ENCODE measurements around the gene TMEM220. TPM values are rescaled to one million over a fixed set of nuclear protein-coding genes. Genes with fewer than 3 reads are reported as not detected.
A peak's percentile ranks its signal among the peaks of the same experiment; 100 is the strongest.
"Not testable (repeated sequence)": the region's sequence is repeated elsewhere in the genome, so short reads cannot be mapped to it uniquely, and the experiment has no call there.

Gene TMEM220
- total RNA-seq, 1 experiment from 2014 or later = 0.32 TPM

- DNase-seq (ENCODE audit: low read depth) = no peak
These were observed 1.4 kb downstream of the TMEM220 start for GRCh38 chr17:10728331-10728892.

- peak; percentile 26 for DNase-seq (ENCODE audit: low read depth)
These were observed 2.6 kb downstream of the TMEM220 start for GRCh38 chr17:10727192-10727591.

- DNase-seq (ENCODE audit: low read depth) = no peak
These were observed 3.6 kb downstream of the TMEM220 start for GRCh38 chr17:10726196-10726595.

GRCh38 chr17:10725262-10725661 is 4.6 kb downstream of the TMEM220 start:
- DNase-seq (ENCODE audit: low read depth) = no peak

- no peak for DNase-seq (ENCODE audit: low read depth)
These were observed 5.2 kb downstream of the TMEM220 start for GRCh38 chr17:10724546-10725195.

GRCh38 chr17:10718547-10718946 is 11.3 kb downstream of the TMEM220 start:
- no peak for DNase-seq (ENCODE audit: low read depth)

DNA sequence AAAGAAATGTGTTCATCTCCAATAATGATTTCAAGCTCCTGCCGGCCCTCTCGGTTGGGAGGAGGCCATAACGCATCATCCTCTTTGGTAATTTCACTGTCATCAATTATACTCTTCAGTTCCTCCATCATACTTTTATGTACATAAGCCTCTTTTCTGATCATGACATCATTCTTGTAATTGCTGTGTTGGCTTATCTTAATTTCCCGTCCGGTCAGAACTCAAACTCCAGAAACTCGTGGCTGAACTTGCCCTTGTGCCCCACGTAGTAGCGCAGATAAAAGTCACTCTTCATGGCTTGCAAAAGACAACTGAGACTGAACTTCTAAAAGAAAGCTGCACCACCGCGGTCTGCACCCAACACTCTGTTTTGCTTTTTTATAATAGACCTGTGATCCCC is 13.6 kb downstream of the TMEM220 start:
- DNase-seq (ENCODE audit: low read depth) = no peak

DNA sequence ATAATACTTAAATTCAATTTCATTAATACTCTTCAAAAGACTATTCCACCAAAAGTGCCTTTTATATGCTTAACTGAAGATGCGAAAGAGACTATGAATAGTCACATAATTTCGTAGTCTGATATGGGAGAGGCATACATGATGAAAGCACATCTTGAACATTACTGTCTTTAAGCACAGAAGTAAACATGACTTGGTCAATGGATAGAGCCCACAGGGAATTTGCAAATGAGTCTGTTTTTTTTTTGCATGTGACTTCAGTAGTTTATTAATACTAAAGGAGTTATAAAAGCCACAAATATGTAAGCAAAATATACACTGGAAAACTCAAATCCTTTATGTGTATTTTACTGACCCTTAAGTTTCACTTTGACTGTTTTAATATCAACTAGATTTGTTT is 16.5 kb downstream of the TMEM220 start:
- DNase-seq (ENCODE audit: low read depth) = no peak

GRCh38 chr17:10705727-10706126 is 24.1 kb downstream of the TMEM220 start:
- no peak for DNase-seq (ENCODE audit: low read depth)

DNA sequence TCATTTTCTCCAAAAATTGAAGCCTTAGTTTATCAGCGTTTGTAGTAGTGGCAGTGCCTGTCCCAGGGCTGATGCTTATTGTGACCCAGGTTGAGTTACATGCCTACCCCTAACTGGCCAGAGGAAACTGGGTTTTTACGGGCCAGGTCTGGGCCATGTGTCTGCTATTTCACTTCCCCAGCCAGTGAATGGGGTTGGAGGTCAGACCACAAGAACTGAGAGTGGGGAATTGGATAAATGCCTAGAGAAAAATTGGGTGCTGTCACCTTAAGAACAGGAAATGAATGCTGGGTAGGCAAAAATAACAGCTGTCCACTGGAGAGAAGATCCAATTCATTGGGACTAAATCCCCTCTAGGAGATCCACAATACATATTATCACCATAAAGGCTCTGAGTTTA is 27.2 kb downstream of the TMEM220 start:
- peak; percentile 43 for DNase-seq (ENCODE audit: low read depth)

DNA sequence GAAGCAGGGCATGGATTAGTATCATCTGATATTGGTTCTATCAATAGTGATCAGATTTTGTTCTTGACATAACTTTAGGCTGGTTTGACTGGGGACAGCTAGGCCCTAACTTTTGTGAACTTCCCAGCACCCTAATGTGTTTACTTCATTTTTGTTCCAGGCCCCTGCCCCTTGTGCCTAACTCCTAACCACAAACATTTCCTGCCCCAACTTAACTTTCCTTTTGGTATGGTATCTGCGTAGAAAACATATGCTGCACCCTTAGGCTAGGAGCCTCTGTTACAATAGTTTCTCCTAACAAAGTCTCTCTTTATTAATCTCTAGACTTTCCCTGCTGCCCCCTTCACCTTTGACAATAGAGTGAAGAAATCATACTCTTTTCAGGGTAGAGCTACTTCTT is 30.0 kb downstream of the TMEM220 start:
- DNase-seq (ENCODE audit: low read depth) = no peak

DNA sequence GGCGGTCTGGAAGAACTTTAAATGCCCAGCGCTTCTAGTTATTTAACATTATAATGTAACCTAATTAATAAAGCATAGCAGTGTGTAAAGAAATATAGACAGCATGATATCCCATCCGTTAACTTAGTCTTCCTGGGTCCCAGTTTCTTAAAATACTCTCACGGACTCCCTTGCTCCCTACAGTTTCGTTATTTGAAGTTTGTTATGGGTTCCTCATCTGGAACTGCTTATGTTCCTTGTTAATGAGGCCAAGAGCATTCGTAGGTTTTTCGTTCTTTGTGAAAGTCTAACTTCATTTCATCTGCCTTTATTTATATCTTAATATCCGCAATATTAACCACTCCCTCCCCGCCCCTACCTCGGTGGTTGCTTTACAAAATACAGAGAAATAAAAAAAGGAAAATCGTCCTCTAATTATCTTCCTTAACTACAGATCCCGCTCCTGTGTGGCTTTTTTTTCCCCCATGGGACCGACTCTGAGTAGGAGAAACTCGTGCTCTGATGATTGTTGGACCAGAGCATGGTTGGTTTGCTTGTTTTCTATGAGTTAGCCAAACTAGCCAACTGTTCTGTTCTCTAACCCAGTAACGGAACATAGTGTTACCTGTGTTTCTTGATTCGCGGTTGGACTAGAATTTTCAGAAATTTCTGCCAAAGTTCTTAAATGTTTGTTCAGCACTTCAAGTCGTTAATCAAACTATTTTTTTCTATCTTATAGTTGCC is 31.6 kb downstream of the TMEM220 start:
- DNase-seq (ENCODE audit: low read depth) = peak; percentile 7

- DNase-seq (ENCODE audit: low read depth) = peak; percentile 92
These were observed 32.4 kb downstream of the TMEM220 start, which contains the start of the genes ADPRM and SCO1 for GRCh38 chr17:10697092-10698081. Gene ADPRM, plus strand, starts transcription at chr17:10697594. Its CDS starts 7,333 bp downstream, at chr17:10704927. Gene SCO1, minus strand, starts transcription at chr17:10697533. Its CDS starts 26 bp downstream, at chr17:10697507.

DNA sequence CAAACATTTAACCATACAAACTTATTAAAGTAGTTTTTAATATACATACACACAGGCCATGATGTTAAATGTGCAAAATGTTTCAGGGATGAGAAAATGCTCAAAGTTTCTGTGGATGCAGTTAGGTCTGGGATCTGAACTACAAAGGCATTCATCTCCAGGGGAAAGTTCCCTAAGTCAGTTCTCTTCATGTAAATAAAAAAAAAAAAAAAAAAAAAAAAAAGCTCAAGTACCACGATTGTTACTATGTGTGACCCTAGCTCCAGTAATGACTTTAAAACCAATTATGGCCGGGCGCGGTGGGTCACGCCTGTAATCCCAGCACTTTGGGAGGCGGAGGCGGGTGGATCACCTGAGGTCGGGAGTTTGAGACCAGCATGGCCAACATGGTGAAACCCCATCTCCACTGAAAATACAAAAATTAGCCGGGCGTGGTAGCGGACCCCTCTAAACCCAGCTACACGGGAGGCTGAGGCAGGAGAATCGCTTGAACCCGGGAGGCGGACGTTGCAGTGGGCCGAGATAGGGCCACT is 33.9 kb downstream of the TMEM220 start:
- not testable (repeated sequence) for DNase-seq (ENCODE audit: low read depth)

DNA sequence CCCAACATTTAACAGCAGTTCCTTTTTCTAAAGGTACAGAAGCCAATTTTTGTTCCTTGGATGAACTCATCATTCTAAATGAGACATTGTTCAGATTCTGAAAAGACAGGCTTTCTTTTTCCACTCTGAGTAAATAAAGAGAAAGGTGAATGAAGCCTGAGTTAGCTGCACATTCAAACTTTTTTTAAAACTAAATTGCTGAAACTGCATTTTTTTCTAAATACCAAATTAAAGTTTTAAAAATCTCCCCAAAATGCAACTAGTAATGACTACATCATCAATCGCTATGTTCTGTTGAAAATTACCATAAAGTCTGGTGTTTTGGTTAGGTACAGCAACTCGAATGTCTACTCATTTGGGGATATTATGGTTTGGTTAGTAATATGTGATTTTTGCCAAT is 42.3 kb downstream of the TMEM220 start:
- DNase-seq (ENCODE audit: low read depth) = no peak

DNA sequence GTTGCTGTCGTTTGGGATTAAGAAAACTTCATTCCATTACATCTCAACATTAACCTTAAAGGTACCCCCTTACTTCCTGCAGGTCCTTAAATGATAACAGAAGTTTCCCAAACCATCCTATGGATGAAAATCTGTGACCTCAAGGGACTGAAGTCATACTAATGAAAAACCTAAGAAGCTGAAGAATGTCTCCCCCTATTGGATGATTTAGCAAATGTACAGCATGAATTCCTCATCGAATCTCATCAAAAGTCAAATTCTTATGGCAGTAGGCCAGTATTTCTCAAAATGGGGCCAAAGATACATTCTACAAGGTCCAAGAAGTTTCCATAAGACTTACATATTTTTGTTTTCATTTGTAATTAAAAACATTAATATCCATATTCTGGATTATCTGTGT is 46.0 kb downstream of the TMEM220 start:
- DNase-seq (ENCODE audit: low read depth) = peak; percentile 36

DNA sequence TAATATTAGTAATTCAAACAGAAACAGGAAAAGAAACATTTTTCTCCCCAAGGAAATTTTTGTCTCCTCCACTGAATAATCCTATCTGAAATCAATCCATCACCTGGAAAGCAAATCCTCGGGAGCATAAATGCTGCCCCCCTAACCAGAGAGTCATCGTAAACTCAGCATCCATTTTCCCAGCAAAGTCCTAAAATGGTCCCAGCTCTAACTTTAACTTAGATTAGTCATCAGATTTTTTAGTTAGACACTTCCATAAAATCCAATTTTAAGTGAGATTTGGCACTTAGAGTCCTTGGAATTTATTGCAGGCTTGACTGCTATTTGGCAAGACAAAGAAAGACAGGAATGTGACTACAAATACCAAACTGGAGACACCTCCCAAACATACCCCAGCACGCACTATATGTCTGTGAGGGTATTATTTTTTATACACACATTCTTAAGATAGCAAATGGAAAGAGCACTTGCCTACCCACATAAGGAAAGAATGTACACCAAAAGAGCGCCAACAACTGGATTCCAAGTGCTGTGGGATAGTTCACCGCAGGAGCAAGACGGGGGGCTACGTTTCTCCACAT is 47.9 kb downstream of the TMEM220 start:
- peak; percentile 29 for DNase-seq (ENCODE audit: low read depth)

DNA sequence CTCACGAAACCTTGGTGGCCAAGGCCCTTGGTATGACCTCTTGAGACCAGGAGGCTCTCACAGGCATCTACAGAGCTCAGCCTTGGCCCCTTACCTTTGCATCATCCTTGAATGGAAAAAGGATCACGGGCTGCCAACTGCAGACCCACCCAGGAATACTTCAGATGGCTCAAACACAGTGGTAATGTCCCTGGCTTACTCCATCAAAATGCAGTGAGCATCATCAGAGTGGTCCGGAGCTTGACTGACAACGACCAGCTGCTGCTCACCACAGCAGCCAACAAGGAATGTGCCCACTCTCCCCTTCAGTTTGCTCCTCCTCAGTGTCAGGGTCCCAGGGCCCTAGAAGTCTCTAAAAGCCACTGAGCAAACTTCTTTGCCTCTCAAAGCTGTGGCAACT is 55.1 kb downstream of the TMEM220 start:
- DNase-seq (ENCODE audit: low read depth) = no peak

- DNase-seq (ENCODE audit: low read depth) = no peak
These were observed 56.5 kb downstream of the TMEM220 start for GRCh38 chr17:10673312-10673711.

DNA sequence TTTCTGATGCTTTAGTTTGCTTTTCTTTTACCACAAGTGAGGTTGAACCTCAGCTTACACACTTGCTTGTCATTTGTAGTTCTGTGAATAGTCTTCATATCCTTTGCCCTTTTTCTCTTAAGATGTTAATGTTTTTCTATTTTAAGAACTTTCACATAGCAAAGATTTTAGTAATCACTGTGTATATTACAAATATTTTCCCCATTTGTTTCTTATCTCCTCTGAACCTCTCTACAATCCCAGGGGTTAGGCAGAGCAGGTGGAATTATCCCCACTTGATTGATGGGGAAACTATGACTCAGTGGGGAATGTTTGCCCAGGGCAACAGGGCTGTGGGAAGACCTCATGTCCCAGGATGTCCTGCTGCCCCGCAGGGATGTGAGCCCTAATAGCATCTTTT is 61.0 kb downstream of the TMEM220 start:
- peak; percentile 83 for DNase-seq (ENCODE audit: low read depth)

DNA sequence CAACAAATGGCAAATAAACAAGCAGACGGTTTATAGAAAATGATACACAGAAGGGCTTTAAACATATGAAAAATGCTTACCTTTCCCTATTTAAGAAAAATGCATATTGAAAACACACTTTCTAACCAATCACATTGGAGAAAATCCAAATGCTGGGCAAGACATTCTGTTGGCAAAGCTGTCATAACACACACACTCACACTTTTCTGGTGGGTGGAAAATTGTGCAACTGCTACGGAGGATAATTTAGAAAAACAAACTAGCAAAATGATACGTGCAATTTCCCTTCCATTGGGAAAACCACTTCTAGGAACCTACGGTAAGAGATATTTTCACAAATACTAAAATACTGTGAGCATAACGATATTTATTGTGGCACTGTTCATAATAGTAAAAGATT is 62.9 kb downstream of the TMEM220 start:
- DNase-seq (ENCODE audit: low read depth) = no peak
